Mesenchymal stem cell (in vitro differentiated cells and primary cell): Measurements from ENCODE around the gene ATG5.

ENCODE experiments used
- DNase-seq: peaks from one replicate; pipeline ENCODE4 v3.0.0-alpha.2; 2013
- H2AFZ ChIP-seq: one replicate; pipeline ENCODE4 v1.6.1; 2013; ENCODE audit warnings: low read depth, mild to moderate bottlenecking, control low read depth, inconsistent platforms, low read length, moderate library complexity
- H2AK5ac ChIP-seq: 2 replicates; pipeline ENCODE4 v1.6.1; 2013; ENCODE audit warnings: low read length, moderate library complexity, mild to moderate bottlenecking, inconsistent platforms; ENCODE audit not compliant: severe bottlenecking
- H2BK120ac ChIP-seq: one replicate; pipeline ENCODE4 v1.6.1; 2013; ENCODE audit warnings: low read depth, mild to moderate bottlenecking, inconsistent platforms, low read length, moderate library complexity
- H2BK12ac ChIP-seq, 2 experiments: one replicate each; pipeline ENCODE4 v1.6.1; 2013; ENCODE audit warnings: inconsistent platforms in 2 of 2, low read length in 2 of 2, mild to moderate bottlenecking in 2 of 2, moderate library complexity in 2 of 2, control low read depth in 1 of 2
- H2BK15ac ChIP-seq: one replicate; pipeline ENCODE4 v1.6.1; 2013; ENCODE audit warnings: mild to moderate bottlenecking, low read depth, inconsistent platforms; ENCODE audit not compliant: poor library complexity, severe bottlenecking
- H2BK5ac ChIP-seq: 2 replicates; pipeline ENCODE4 v1.6.1; 2013; ENCODE audit warnings: low read depth, mild to moderate bottlenecking, low read length, control low read depth, inconsistent platforms; ENCODE audit not compliant: poor library complexity, severe bottlenecking
- H3K14ac ChIP-seq, 2 experiments: one replicate each; pipeline ENCODE4 v1.6.1; 2013; ENCODE audit warnings: inconsistent platforms in 2 of 2, low read length in 2 of 2, control low read depth in 1 of 2, mild to moderate bottlenecking in 1 of 2, moderate library complexity in 1 of 2
- H3K18ac ChIP-seq, 2 experiments: one replicate each; pipeline ENCODE4 v1.6.1; 2013; ENCODE audit warnings: inconsistent platforms in 2 of 2, low read length in 2 of 2, control low read depth in 1 of 2, low read depth in 1 of 2, mild to moderate bottlenecking in 1 of 2
- H3K23ac ChIP-seq, 2 experiments: one replicate each; pipeline ENCODE4 v1.6.1; 2013; ENCODE audit warnings: inconsistent platforms in 2 of 2, low read length in 2 of 2, mild to moderate bottlenecking in 2 of 2, moderate library complexity in 2 of 2, control low read depth in 1 of 2
- H3K27ac ChIP-seq: 2 replicates; pipeline ENCODE4 v1.5.1; 2013; ENCODE audit warnings: mild to moderate bottlenecking, moderate library complexity, low read length, control low read depth, inconsistent platforms; ENCODE audit not compliant: poor library complexity, severe bottlenecking
- H3K27me3 ChIP-seq, 2 experiments: 2 replicates each; pipeline versions ENCODE4 v1.6.1 to v1.7.0; 2013; ENCODE audit warnings: low read length in 2 of 2, mild to moderate bottlenecking in 2 of 2, moderate library complexity in 2 of 2, control low read depth in 1 of 2, inconsistent platforms in 1 of 2; ENCODE audit not compliant: control insufficient read depth in 1 of 2, insufficient read depth in 1 of 2
- H3K36me3 ChIP-seq, 2 experiments: 2 replicates each; pipeline versions ENCODE4 v1.6.1 to v1.7.0; 2013; ENCODE audit warnings: low read length in 2 of 2, control low read depth in 1 of 2, inconsistent platforms in 1 of 2, low read depth in 1 of 2, mild to moderate bottlenecking in 1 of 2; ENCODE audit not compliant: insufficient read depth in 2 of 2, control insufficient read depth in 1 of 2
- H3K4ac ChIP-seq, 2 experiments: one replicate each; pipeline ENCODE4 v1.6.1; 2013; ENCODE audit warnings: inconsistent platforms in 2 of 2, low read length in 2 of 2, mild to moderate bottlenecking in 2 of 2, moderate library complexity in 2 of 2, control low read depth in 1 of 2, low read depth in 1 of 2
- H3K4me1 ChIP-seq: 2 replicates; pipeline ENCODE4 v1.6.1; 2013; ENCODE audit warnings: low read depth, low read length, control low read depth; ENCODE audit not compliant: control insufficient read depth, insufficient read depth
- H3K4me2 ChIP-seq: 2 replicates; pipeline ENCODE4 v1.6.1; 2013; ENCODE audit warnings: low read length, mild to moderate bottlenecking, inconsistent platforms; ENCODE audit not compliant: poor library complexity, severe bottlenecking
- H3K4me3 ChIP-seq, 2 experiments: 2 replicates each; pipeline versions ENCODE4 v1.5.1 to v1.7.0; 2013; ENCODE audit warnings: low read length in 2 of 2, mild to moderate bottlenecking in 2 of 2, control low read depth in 1 of 2, low read depth in 1 of 2; ENCODE audit not compliant: insufficient read depth in 1 of 2
- H3K79me1 ChIP-seq: replicated peaks from 2 replicates; pipeline ENCODE4 v1.6.1; 2013; ENCODE audit warnings: mild to moderate bottlenecking, control low read depth, low read length, inconsistent platforms; ENCODE audit not compliant: poor library complexity, severe bottlenecking
- H3K9ac ChIP-seq: 2 replicates; pipeline ENCODE4 v1.7.0; 2013; ENCODE audit warnings: mild to moderate bottlenecking, low read length, moderate library complexity
- H3K9me3 ChIP-seq: 2 replicates; pipeline ENCODE4 v1.7.0; 2013; ENCODE audit warnings: mild to moderate bottlenecking, low read length; ENCODE audit not compliant: control insufficient read depth
- H4K8ac ChIP-seq: one replicate; pipeline ENCODE4 v1.6.1; 2013; ENCODE audit warnings: inconsistent platforms, mild to moderate bottlenecking, low read length, moderate library complexity
- H4K91ac ChIP-seq: one replicate; pipeline ENCODE4 v1.6.1; 2013; ENCODE audit warnings: mild to moderate bottlenecking, low read length, inconsistent platforms
- whole genome bisulfite sequencing: methylation state at CpG from one replicate; pipeline ENCODE4 v1.1.7; 2013; ENCODE audit warnings: mixed read lengths; 5-methylcytosine and 5-hydroxymethylcytosine counted together

ATG5 gene

GRCh38 chr6:106287215-106287614, 38.3 kb downstream of the ATG5 start:
- Histone ChIP-seq H3K23ac (no peak overlapping the region), H3K27ac (no peak overlapping the region), H3K9me3 (peaks cover 23% of the 10 kb centered on the region), H3K4me1 (no peaks in the 10 kb centered on the region), H2BK5ac (no peak overlapping the region), H2AK5ac (no peak overlapping the region), H3K4me3 (no peak overlapping the region), H2BK120ac (no peak overlapping the region), H3K14ac (no peak overlapping the region), H2AFZ (no peak overlapping the region), H3K36me3 (peaks cover 3 to 28% of the 10 kb centered on the region in 2 experiments), H4K8ac (no peak overlapping the region), H2BK15ac (no peak overlapping the region), H3K18ac (no peak overlapping the region), H2BK12ac (no peak overlapping the region), H4K91ac (no peak overlapping the region), H3K27me3 (no peaks in the 10 kb centered on the region), H3K9ac (no peak overlapping the region), H3K79me1 (peaks cover 27% of the 10 kb centered on the region), H3K4me2 (no peak overlapping the region), H3K4ac (no peak overlapping the region)
- DNase-seq: peak; percentile 14
- no CpG with 5 or more reads among the region's 1 CpG for WGBS

DNA sequence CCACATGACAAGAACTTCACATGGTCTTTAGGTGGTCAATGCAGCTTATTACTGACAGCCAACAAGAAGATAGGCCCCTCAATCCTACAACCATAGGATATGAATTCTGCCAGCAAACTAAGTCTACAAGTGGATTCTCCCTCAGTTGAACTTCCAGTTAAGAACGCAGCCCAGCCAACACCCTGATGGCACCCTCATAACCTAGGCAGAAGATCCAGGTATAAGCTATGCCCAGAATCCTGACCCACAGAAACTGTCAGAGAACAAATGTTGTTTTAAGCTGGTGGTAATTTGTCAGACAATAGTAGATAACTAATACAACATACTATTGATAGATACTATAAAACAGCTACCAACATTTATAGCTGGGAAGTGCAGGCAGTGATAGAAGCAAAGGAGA, 38.8 kb downstream of the ATG5 start:
- Histone ChIP-seq H2AFZ (no peak overlapping the region), H3K27me3 (no peaks in the 10 kb centered on the region), H3K4me1 (no peaks in the 10 kb centered on the region), H2BK12ac (no peak overlapping the region), H3K18ac (no peak overlapping the region), H4K8ac (no peak overlapping the region), H4K91ac (no peak overlapping the region), H3K4ac (no peak overlapping the region), H3K23ac (no peak overlapping the region), H3K9me3 (peaks cover 19% of the 10 kb centered on the region), H2AK5ac (no peak overlapping the region), H3K79me1 (peaks cover 27% of the 10 kb centered on the region), H3K27ac (no peak overlapping the region), H3K9ac (no peak overlapping the region), H2BK5ac (no peak overlapping the region), H2BK120ac (no peak overlapping the region), H2BK15ac (no peak overlapping the region), H3K14ac (no peak overlapping the region), H3K36me3 (peaks cover 3 to 23% of the 10 kb centered on the region in 2 experiments), H3K4me2 (no peak overlapping the region), H3K4me3 (no peak overlapping the region)
- WGBS: no CpG with 5 or more reads among the region's 1 CpG
- no peak for DNase-seq

- Histone ChIP-seq H2AK5ac (no peak overlapping the region), H2BK5ac (no peak overlapping the region), H2BK120ac (no peak overlapping the region), H4K91ac (no peak overlapping the region), H2AFZ (no peak overlapping the region), H3K27me3 (no peaks in the 10 kb centered on the region), H3K9ac (no peak overlapping the region), H3K27ac (no peak overlapping the region), H2BK12ac (no peak overlapping the region), H4K8ac (no peak overlapping the region), H3K4ac (no peak overlapping the region), H3K4me2 (no peak overlapping the region), H3K4me1 (no peaks in the 10 kb centered on the region), H3K79me1 (peaks cover 27% of the 10 kb centered on the region), H3K23ac (no peak overlapping the region), H3K18ac (no peak overlapping the region), H3K4me3 (no peak overlapping the region), H2BK15ac (no peak overlapping the region), H3K36me3 (peaks cover 0 to 19% of the 10 kb centered on the region in 2 experiments), H3K14ac (no peak overlapping the region), H3K9me3 (peaks cover 5% of the 10 kb centered on the region)
- DNase-seq: no peak
- WGBS: 97% methylated on average over 8 of the region's 10 CpGs
These were observed 42.1 kb downstream of the ATG5 start for GRCh38 chr6:106283481-106283880.

GRCh38 chr6:106281661-106282060, 43.9 kb downstream of the ATG5 start:
- H3K9ac ChIP-seq: no peak overlapping the region
- no peak overlapping the region for H3K4me3 ChIP-seq
- WGBS: no CpG with 5 or more reads among the region's 2 CpGs

More at GRCh38 chr6:106281661-106282060, 43.9 kb downstream of the ATG5 start:
- Histone ChIP-seq H3K23ac (no peak overlapping the region), H3K4me2 (no peak overlapping the region), H2AK5ac (no peak overlapping the region), H3K4me1 (no peaks in the 10 kb centered on the region), H3K27ac (no peak overlapping the region), H2AFZ (no peak overlapping the region), H3K18ac (no peak overlapping the region), H3K36me3 (peaks cover 2 to 26% of the 10 kb centered on the region in 2 experiments), H2BK5ac (no peak overlapping the region), H3K14ac (no peak overlapping the region), H3K4ac (no peak overlapping the region), H4K91ac (no peak overlapping the region), H3K79me1 (peaks cover 32% of the 10 kb centered on the region), H3K9me3 (peaks cover 5% of the 10 kb centered on the region), H2BK15ac (no peak overlapping the region), H2BK120ac (no peak overlapping the region), H4K8ac (no peak overlapping the region), H2BK12ac (no peak overlapping the region), H3K27me3 (no peaks in the 10 kb centered on the region)
- DNase-seq: peak; percentile 20
